Measurements from ENCODE around the gene RC3H2. TPM values are rescaled to one million over a fixed set of nuclear protein-coding genes. Genes with fewer than 3 reads are reported as not detected.

The RC3H2 gene
- total and polyA plus RNA-seq, 2 of the 13 experiments (the other 11 are each of a cell fraction or from before 2014, with no cell fraction given) = 21.0 to 36.4 TPM

GRCh38 chr9:122940749-122941581 is 35.8 kb upstream of the RC3H2 start, which contains the start of gene RABGAP1 (continued):
- no peak for TF ChIP-seq ZSCAN30 (CRISPR knock-in tag; IDR thresholded peaks at IDR 0.05)
- TF ChIP-seq STAG1 (CRISPR knock-in tag; IDR thresholded peaks at IDR 0.05) = no peak
- TF ChIP-seq MXD1 (CRISPR knock-in tag; IDR thresholded peaks at IDR 0.05) = peak; percentile 67; the same call in 1 of the 2 replicates
- TF ChIP-seq HNF1B (CRISPR knock-in tag; IDR thresholded peaks at IDR 0.05) = peak; percentile 51; the same call in 1 of the 2 replicates
- no peak for TF ChIP-seq ZNF646 (CRISPR knock-in tag; IDR thresholded peaks at IDR 0.05)
- no peak for TF ChIP-seq SMYD3 (CRISPR knock-in tag; IDR thresholded peaks at IDR 0.05)
- TF ChIP-seq NFE2 (CRISPR knock-in tag; IDR thresholded peaks at IDR 0.05) = no peak
- TF ChIP-seq ZBTB33 (CRISPR knock-in tag; IDR thresholded peaks at IDR 0.05) = no peak
- no peak for TF ChIP-seq SNRNP70 (IDR thresholded peaks at IDR 0.05; ENCODE audit: low read depth, low read length)
- TF ChIP-seq MYC (CRISPR knock-in tag; IDR thresholded peaks at IDR 0.05; ENCODE audit: borderline replicate concordance) = peak; percentile 59
- no peak for TF ChIP-seq REL (CRISPR knock-in tag; conservative IDR thresholded peaks at IDR 0.05)
- TF ChIP-seq SP140L (CRISPR knock-in tag; IDR thresholded peaks at IDR 0.05; ENCODE audit: borderline replicate concordance) = no peak
